WTC11 (cell line): ENCODE data around the gene OR6K6. TPM values are rescaled to one million over a fixed set of nuclear protein-coding genes. Genes with fewer than 3 reads are reported as not detected.

Experiments used
- ATAC-seq: fragments of 200-7000 bp; cut with Tn5 transposase; 2 replicates; pipeline ENCODE4 v1.10.0; 2021; ENCODE audit warnings: mild to moderate bottlenecking, moderate library complexity
- CTCF ChIA-PET: fragments of 300-600 bp; sonication (Branson Sonifier 250); formaldehyde crosslinking; loops from one replicate; lab custom pipeline; 2021; ENCODE audit warnings: antibody characterized with exemption; lab: Charles Lee
- POLR2A ChIA-PET: fragments of 350-600 bp; sonication (Branson Sonifier 250); formaldehyde crosslinking; loops from one replicate; lab custom pipeline; 2021; ENCODE audit warnings: antibody characterized with exemption; lab: Charles Lee
- DNase-seq: peaks from one replicate; pipeline ENCODE4 v3.0.0; 2021; ENCODE audit warnings: low spot score
- H3K27ac Mint-ChIP-seq: 2 replicates; pipeline ENCODE4 v1.8.0; 2021; ENCODE audit warnings: mixed read lengths
- H3K27me3 Mint-ChIP-seq: 2 replicates; pipeline ENCODE4 v1.8.0; 2021; ENCODE audit warnings: low read depth, mild to moderate bottlenecking, moderate library complexity, mixed read lengths
- H3K36me3 Mint-ChIP-seq: 2 replicates; pipeline ENCODE4 v1.8.0; 2021; ENCODE audit warnings: mixed read lengths
- H3K4me1 Mint-ChIP-seq: 2 replicates; pipeline ENCODE4 v1.8.0; 2022; ENCODE audit warnings: mixed read lengths
- H3K4me3 Mint-ChIP-seq: 2 replicates; pipeline ENCODE4 v1.8.0; 2021; ENCODE audit warnings: mild to moderate bottlenecking, moderate library complexity, mixed read lengths
- H3K9me3 Mint-ChIP-seq: 2 replicates; pipeline ENCODE4 v1.8.0; 2021; ENCODE audit warnings: mixed read lengths
- AFF4 ChIP-seq: sonication (generic); formaldehyde crosslinking; IDR thresholded peaks from 2 replicates; pipeline ENCODE4 v1.8.1; 2023; ENCODE audit warnings: mild to moderate bottlenecking, missing genetic modification reagents, borderline replicate concordance
- CTCF ChIP-seq: fragments of 200-600 bp; IDR thresholded peaks from 2 replicates; pipeline ENCODE4 v1.8.0; 2022; ENCODE audit warnings: antibody characterized with exemption
- E2F1 ChIP-seq: sonication (generic); formaldehyde crosslinking; IDR thresholded peaks from 2 replicates; pipeline ENCODE4 v1.8.0; 2022; ENCODE audit warnings: mild to moderate bottlenecking, missing genetic modification reagents
- GTF2I ChIP-seq: fragments of 250-450 bp; sonication (Bioruptor Pico); conservative IDR thresholded peaks from 2 replicates; pipeline ENCODE4 v1.4.0; 2021; ENCODE audit warnings: mild to moderate bottlenecking
- HMGXB4 ChIP-seq: sonication (generic); formaldehyde crosslinking; IDR thresholded peaks from 2 replicates; pipeline ENCODE4 v1.8.1; 2023; ENCODE audit warnings: mild to moderate bottlenecking, moderate library complexity, missing genetic modification reagents
- IRF2 ChIP-seq: sonication (generic); formaldehyde crosslinking; IDR thresholded peaks from 2 replicates; pipeline ENCODE4 v1.8.0; 2022; ENCODE audit warnings: low read depth, missing genetic modification reagents, borderline replicate concordance
- MAX ChIP-seq: sonication (generic); formaldehyde crosslinking; IDR thresholded peaks from 2 replicates; pipeline ENCODE4 v1.8.0; 2022; ENCODE audit warnings: mild to moderate bottlenecking, missing genetic modification reagents
- NR1H2 ChIP-seq: sonication (generic); formaldehyde crosslinking; IDR thresholded peaks from 2 replicates; pipeline ENCODE4 v1.9.0; 2021; ENCODE audit warnings: mild to moderate bottlenecking, moderate library complexity, missing genetic modification reagents
- PRDM15 ChIP-seq: sonication (generic); formaldehyde crosslinking; IDR thresholded peaks from 2 replicates; pipeline ENCODE4 v1.8.0; 2022; ENCODE audit warnings: missing genetic modification reagents
- SMAD4 ChIP-seq: sonication (generic); formaldehyde crosslinking; IDR thresholded peaks from 2 replicates; pipeline ENCODE4 v1.8.0; 2022; ENCODE audit warnings: mild to moderate bottlenecking, missing genetic modification reagents
- STAT6 ChIP-seq: sonication (generic); formaldehyde crosslinking; conservative IDR thresholded peaks from 2 replicates; pipeline ENCODE4 v1.8.1; 2023; ENCODE audit warnings: mild to moderate bottlenecking, low read depth, missing genetic modification reagents, moderate library complexity
- ZNF263 ChIP-seq: sonication (generic); formaldehyde crosslinking; IDR thresholded peaks from 2 replicates; pipeline ENCODE4 v1.8.1; 2022; ENCODE audit warnings: low read depth, mild to moderate bottlenecking, moderate library complexity, missing genetic modification reagents
- ZNF512 ChIP-seq: sonication (generic); formaldehyde crosslinking; IDR thresholded peaks from 2 replicates; pipeline ENCODE4 v1.8.1; 2022; ENCODE audit warnings: missing genetic modification reagents, borderline replicate concordance
- total RNA-seq: library from RNA; stranded (reverse); gene quantifications from 3 replicates; pipeline ENCODE4 v1.2.3, GENCODE V29; 2021

OR6K6 gene
- total RNA-seq, 1 experiment from 2014 or later: not detected

GRCh38 chr1:158728510-158729225, 25.9 kb upstream of the OR6K6 start:
- ATAC-seq (no peak), DNase-seq (no peak)
- no peaks in the 10 kb centered on the region for H3K9me3 Mint-ChIP-seq
- no peaks in the 10 kb centered on the region for H3K36me3 Mint-ChIP-seq
- no peak overlapping the region for H3K4me3 Mint-ChIP-seq
- no peaks in the 10 kb centered on the region for H3K4me1 Mint-ChIP-seq
- ChIA-PET POLR2A (no interaction called here), CTCF (no interaction called here)
- no peak overlapping the region for H3K27ac Mint-ChIP-seq
- TF ChIP-seq HMGXB4 (no peak), STAT6 (no peak), E2F1 (CRISPR knock-in tag) (no peak), GTF2I (CRISPR knock-in tag) (no peak), CTCF (no peak), SMAD4 (CRISPR knock-in tag) (no peak), ZNF512 (CRISPR knock-in tag) (no peak), PRDM15 (no peak), MAX (no peak), NR1H2 (CRISPR knock-in tag) (no peak), IRF2 (CRISPR knock-in tag) (no peak), AFF4 (CRISPR knock-in tag) (no peak), ZNF263 (no peak)
- H3K27me3 Mint-ChIP-seq: no peaks in the 10 kb centered on the region
